A673 (cell line): ENCODE results near the gene TSR3.

Experiments
- EZH2 ChIP-seq: fragments of 200-600 bp; sonication (generic); IDR thresholded peaks from 2 replicates; pipeline ENCODE4 v1.6.1; 2017; ENCODE audit warnings: borderline replicate concordance, low read depth, mild to moderate bottlenecking, mixed read lengths, antibody characterized with exemption, low read length; ENCODE audit not compliant: poor library complexity, severe bottlenecking
- TF ChIP-seq, protein P1 (sequence below): fragments of 300-800, 200-600 bp; sonication (generic); conservative IDR thresholded peaks from 2 replicates; pipeline ENCODE4 v1.5.1; 2017; ENCODE audit warnings: low read depth, mild to moderate bottlenecking, antibody characterized with exemption, low read length, moderate library complexity, mixed read lengths

DNA sequence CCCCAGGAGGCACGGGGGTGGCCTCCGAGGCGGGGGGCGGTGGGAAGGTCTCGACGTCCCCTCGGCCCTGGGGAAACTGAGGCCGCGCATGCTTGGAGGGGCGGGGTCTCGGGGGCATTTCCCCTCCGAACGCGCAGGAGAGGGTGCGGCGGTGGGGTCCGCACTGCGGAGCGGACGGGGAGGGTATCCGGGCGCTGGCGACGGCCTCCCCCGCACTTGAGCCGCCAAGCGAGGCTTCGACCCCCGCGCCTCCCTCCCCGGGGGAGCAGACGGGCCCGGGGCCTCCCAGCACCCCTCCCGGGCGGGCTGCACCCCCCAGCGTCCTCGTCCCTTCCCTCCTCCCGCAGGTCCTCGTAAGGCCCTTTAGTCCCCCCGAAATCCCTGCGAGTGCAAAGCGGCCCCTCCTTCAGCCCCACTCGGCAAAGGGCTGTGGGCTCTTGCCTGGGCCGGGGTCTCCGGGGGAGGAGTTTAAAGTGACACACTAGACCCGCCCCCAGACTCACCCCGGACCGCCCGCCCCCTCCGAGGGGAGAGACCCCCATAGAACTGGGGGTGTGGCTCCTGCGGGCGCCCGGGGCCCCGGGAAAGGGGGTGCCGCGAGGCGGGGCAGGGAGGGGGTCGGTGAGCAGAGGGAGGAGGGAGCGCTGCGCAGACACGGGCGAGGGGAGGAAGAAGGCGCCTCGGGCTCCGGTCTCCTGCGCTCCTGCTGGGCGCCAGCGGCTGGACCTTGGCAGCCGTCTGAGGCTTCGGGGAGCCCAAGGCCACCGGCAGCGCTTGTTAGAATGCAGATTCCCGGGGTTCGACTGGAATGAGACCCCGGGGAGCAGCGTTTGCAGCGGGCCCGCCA, 17.6 kb downstream of the TSR3 start:
- TF ChIP-seq, protein P1, sequence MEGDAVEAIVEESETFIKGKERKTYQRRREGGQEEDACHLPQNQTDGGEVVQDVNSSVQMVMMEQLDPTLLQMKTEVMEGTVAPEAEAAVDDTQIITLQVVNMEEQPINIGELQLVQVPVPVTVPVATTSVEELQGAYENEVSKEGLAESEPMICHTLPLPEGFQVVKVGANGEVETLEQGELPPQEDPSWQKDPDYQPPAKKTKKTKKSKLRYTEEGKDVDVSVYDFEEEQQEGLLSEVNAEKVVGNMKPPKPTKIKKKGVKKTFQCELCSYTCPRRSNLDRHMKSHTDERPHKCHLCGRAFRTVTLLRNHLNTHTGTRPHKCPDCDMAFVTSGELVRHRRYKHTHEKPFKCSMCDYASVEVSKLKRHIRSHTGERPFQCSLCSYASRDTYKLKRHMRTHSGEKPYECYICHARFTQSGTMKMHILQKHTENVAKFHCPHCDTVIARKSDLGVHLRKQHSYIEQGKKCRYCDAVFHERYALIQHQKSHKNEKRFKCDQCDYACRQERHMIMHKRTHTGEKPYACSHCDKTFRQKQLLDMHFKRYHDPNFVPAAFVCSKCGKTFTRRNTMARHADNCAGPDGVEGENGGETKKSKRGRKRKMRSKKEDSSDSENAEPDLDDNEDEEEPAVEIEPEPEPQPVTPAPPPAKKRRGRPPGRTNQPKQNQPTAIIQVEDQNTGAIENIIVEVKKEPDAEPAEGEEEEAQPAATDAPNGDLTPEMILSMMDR, result no peak
- TF ChIP-seq EZH2, result no peak
